Measurements from ENCODE around the gene SNTG2. TPM values are rescaled to one million over a fixed set of nuclear protein-coding genes. Genes with fewer than 3 reads are reported as not detected.
"Not testable (repeated sequence)": the region's sequence is repeated elsewhere in the genome, so short reads cannot be mapped to it uniquely, and the experiment has no call there.

Gene SNTG2
- total and polyA plus RNA-seq, 4 donors, result not detected

- H3K9me3 ChIP-seq (ENCODE audit: control insufficient read depth in 4 of 4, low read length in 3 of 4), result no peaks in the 10 kb centered on the region
- no peaks in the 10 kb centered on the region for H3K4me1 ChIP-seq (ENCODE audit: control insufficient read depth in 4 of 4, insufficient read depth in 4 of 4, low read length in 3 of 4)
- H3K36me3 ChIP-seq (ENCODE audit: control insufficient read depth in 4 of 4, insufficient read depth in 3 of 4, low read depth in 1 of 4, low read length in 3 of 4), result no peaks in the 10 kb centered on the region
- H3K9ac ChIP-seq (ENCODE audit: low read depth in 1 of 2, low read length in 2 of 2), result no peak overlapping the region
- no peak for DNase-seq (ENCODE audit: low spot score)
- 65% methylated on average over 8 of the region's 8 CpGs for WGBS
- H3K4me3 ChIP-seq (ENCODE audit: low read depth in 1 of 3, low read length in 3 of 3), result no peak overlapping the region
- no peaks in the 10 kb centered on the region for H3K27me3 ChIP-seq (ENCODE audit: control insufficient read depth in 4 of 4, insufficient read depth in 4 of 4, low read length in 3 of 4)
- no peak overlapping the region for H3K27ac ChIP-seq (ENCODE audit: low read depth in 1 of 2, low read length in 2 of 2)
- TF ChIP-seq, protein P1, sequence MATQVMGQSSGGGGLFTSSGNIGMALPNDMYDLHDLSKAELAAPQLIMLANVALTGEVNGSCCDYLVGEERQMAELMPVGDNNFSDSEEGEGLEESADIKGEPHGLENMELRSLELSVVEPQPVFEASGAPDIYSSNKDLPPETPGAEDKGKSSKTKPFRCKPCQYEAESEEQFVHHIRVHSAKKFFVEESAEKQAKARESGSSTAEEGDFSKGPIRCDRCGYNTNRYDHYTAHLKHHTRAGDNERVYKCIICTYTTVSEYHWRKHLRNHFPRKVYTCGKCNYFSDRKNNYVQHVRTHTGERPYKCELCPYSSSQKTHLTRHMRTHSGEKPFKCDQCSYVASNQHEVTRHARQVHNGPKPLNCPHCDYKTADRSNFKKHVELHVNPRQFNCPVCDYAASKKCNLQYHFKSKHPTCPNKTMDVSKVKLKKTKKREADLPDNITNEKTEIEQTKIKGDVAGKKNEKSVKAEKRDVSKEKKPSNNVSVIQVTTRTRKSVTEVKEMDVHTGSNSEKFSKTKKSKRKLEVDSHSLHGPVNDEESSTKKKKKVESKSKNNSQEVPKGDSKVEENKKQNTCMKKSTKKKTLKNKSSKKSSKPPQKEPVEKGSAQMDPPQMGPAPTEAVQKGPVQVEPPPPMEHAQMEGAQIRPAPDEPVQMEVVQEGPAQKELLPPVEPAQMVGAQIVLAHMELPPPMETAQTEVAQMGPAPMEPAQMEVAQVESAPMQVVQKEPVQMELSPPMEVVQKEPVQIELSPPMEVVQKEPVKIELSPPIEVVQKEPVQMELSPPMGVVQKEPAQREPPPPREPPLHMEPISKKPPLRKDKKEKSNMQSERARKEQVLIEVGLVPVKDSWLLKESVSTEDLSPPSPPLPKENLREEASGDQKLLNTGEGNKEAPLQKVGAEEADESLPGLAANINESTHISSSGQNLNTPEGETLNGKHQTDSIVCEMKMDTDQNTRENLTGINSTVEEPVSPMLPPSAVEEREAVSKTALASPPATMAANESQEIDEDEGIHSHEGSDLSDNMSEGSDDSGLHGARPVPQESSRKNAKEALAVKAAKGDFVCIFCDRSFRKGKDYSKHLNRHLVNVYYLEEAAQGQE (IDR thresholded peaks at IDR 0.05), result no peak
- no peak for TF ChIP-seq RAD21 (IDR thresholded peaks at IDR 0.05)
Measured at GRCh38 chr2:1104364-1104763, 153.7 kb downstream of the SNTG2 start.

GRCh38 chr2:1106344-1106743 is 155.7 kb downstream of the SNTG2 start:
- WGBS, result 83% methylated on average over 12 of the region's 14 CpGs
- not testable (repeated sequence) for H3K9ac ChIP-seq (ENCODE audit: low read depth in 1 of 2, low read length in 2 of 2); H3K9me3 ChIP-seq (ENCODE audit: control insufficient read depth in 4 of 4, low read length in 3 of 4); DNase-seq (ENCODE audit: low spot score); H3K4me1 ChIP-seq (ENCODE audit: control insufficient read depth in 4 of 4, insufficient read depth in 4 of 4, low read length in 3 of 4); H3K4me3 ChIP-seq (ENCODE audit: low read depth in 1 of 3, low read length in 3 of 3); H3K27me3 ChIP-seq (ENCODE audit: control insufficient read depth in 4 of 4, insufficient read depth in 4 of 4, low read length in 3 of 4); H3K27ac ChIP-seq (ENCODE audit: low read depth in 1 of 2, low read length in 2 of 2); H3K36me3 ChIP-seq (ENCODE audit: control insufficient read depth in 4 of 4, insufficient read depth in 3 of 4, low read depth in 1 of 4, low read length in 3 of 4)

DNA sequence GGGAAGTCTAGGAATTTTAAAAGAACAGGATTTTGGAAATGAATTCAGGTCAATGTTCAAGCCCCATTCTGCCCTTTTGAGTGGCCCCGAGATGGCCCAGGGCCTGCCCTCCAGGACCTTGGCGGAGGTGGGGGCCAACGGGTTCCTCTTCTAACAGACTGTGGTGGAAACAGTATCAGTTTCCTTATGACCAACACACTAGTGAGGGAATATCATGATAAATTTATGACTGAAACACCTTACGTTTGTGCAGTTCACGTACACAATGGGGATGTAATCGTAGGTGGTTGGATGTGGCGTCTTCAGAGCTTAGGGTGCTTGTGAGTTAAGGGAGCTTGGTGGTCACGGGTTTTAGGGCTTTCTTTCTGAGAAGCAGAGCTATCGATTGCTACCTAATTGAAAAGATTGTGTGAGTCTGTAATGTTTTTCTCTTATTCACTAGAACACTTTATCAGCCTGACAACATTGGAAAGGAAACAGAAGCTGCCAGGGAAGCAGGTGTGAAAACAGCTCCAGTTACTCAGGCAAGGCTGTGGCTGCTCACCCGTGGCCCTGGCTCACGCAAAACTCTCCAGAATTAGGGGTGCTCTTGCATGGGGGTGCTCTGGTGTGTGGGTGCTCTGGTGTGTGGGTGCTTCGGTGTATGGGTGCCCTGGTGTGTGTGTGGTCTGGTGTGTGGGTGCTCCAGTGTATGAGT is 165.3 kb downstream of the SNTG2 start:
- peaks cover 0 to 5% (median 0%) of the 10 kb centered on the region in 4 donors for H3K9me3 ChIP-seq (ENCODE audit: control insufficient read depth in 4 of 4, low read length in 3 of 4)
- 81% methylated on average over 12 of the region's 12 CpGs for WGBS
- DNase-seq (ENCODE audit: low spot score), result no peak
- no peaks in the 10 kb centered on the region for H3K36me3 ChIP-seq (ENCODE audit: control insufficient read depth in 4 of 4, insufficient read depth in 3 of 4, low read depth in 1 of 4, low read length in 3 of 4)
- no peaks in the 10 kb centered on the region for H3K4me1 ChIP-seq (ENCODE audit: control insufficient read depth in 4 of 4, insufficient read depth in 4 of 4, low read length in 3 of 4)
- TF ChIP-seq FOXA2 (IDR thresholded peaks at IDR 0.05), result no peak
- no peak for TF ChIP-seq HNF4A (conservative IDR thresholded peaks at IDR 0.05)
- TF ChIP-seq GABPA (IDR thresholded peaks at IDR 0.05 in 1 of 2, conservative IDR thresholded peaks at IDR 0.05 in 1 of 2), result no peak
- TF ChIP-seq TAF1 (conservative IDR thresholded peaks at IDR 0.05), result no peak
- TF ChIP-seq, protein P2, sequence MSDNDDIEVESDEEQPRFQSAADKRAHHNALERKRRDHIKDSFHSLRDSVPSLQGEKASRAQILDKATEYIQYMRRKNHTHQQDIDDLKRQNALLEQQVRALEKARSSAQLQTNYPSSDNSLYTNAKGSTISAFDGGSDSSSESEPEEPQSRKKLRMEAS (IDR thresholded peaks at IDR 0.05), result no peak
- no peak for TF ChIP-seq ZBTB33 (IDR thresholded peaks at IDR 0.05)
- TF ChIP-seq, protein P1 (IDR thresholded peaks at IDR 0.05), result no peak
- no peak for TF ChIP-seq RAD21 (IDR thresholded peaks at IDR 0.05)
- no peak overlapping the region for H3K27ac ChIP-seq (ENCODE audit: low read depth in 1 of 2, low read length in 2 of 2)
- no peak overlapping the region for H3K9ac ChIP-seq (ENCODE audit: low read depth in 1 of 2, low read length in 2 of 2)
- H3K27me3 ChIP-seq (ENCODE audit: control insufficient read depth in 4 of 4, insufficient read depth in 4 of 4, low read length in 3 of 4), result peaks cover 0 to 4% (median 2%) of the 10 kb centered on the region in 4 donors
- no peak overlapping the region for H3K4me3 ChIP-seq (ENCODE audit: low read depth in 1 of 3, low read length in 3 of 3)
